Measurements from ENCODE around the gene FAM174C. TPM values are rescaled to one million over a fixed set of nuclear protein-coding genes. Genes with fewer than 3 reads are reported as not detected.

The FAM174C gene
- total RNA-seq, 1 donor from 2014 or later, result 22.7 TPM

DNA sequence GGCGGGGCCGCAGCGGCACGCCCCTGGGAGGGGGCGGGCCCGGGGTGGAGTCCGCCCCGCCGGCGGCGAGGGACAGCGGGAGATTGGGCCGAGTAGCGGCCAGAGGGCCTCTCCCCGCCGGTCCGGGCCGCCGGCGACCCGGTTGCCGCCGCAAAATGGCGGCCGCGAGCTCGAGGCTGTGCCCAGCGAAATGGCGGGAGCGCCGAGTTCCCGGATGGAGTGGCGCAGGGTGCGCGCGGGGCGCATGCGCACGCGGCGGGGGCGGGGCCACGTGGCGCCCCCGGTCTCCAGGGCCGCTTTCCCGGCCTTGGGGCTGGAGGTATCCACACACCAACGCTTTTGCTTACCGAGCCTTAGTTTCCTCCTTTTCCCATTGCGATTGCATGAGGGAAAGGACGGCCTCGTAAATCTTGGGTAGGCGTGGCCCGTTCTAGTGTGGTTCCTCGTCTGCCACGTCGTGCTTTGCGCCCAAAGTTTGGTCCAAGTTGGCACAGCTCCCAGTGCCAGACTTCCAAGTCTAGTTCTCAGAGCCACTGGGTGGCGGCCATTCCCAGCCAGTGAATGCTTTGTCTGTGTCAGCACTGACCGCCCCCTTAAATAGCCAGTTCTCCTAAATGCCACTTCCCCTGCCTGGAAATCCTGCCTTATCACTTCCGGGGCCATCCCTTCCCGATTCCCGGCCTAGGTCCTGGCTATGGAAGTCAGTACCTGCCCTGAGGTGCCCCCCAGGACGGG lies 5.7 kb upstream of the FAM174C start:
- DNase-seq (ENCODE audit: low spot score), result peak; percentile 89
- H3K27ac Mint-ChIP-seq (ENCODE audit: unreplicated experiment), result peak overlapping the region; percentile 91
- H3K27me3 Mint-ChIP-seq (ENCODE audit: unreplicated experiment), result peaks cover 24% of the 10 kb centered on the region
- H3K9me3 Mint-ChIP-seq (ENCODE audit: unreplicated experiment), result no peaks in the 10 kb centered on the region
- peaks cover 42% of the 10 kb centered on the region for H3K4me1 Mint-ChIP-seq (ENCODE audit: unreplicated experiment)
- TF ChIP-seq, protein P1, sequence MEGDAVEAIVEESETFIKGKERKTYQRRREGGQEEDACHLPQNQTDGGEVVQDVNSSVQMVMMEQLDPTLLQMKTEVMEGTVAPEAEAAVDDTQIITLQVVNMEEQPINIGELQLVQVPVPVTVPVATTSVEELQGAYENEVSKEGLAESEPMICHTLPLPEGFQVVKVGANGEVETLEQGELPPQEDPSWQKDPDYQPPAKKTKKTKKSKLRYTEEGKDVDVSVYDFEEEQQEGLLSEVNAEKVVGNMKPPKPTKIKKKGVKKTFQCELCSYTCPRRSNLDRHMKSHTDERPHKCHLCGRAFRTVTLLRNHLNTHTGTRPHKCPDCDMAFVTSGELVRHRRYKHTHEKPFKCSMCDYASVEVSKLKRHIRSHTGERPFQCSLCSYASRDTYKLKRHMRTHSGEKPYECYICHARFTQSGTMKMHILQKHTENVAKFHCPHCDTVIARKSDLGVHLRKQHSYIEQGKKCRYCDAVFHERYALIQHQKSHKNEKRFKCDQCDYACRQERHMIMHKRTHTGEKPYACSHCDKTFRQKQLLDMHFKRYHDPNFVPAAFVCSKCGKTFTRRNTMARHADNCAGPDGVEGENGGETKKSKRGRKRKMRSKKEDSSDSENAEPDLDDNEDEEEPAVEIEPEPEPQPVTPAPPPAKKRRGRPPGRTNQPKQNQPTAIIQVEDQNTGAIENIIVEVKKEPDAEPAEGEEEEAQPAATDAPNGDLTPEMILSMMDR (IDR thresholded peaks at IDR 0.05; ENCODE audit: unreplicated experiment), result no peak
- H3K36me3 Mint-ChIP-seq (ENCODE audit: low read depth, unreplicated experiment), result peaks cover 30% of the 10 kb centered on the region
- H3K4me3 Mint-ChIP-seq (ENCODE audit: unreplicated experiment), result peak overlapping the region; percentile 94

DNA sequence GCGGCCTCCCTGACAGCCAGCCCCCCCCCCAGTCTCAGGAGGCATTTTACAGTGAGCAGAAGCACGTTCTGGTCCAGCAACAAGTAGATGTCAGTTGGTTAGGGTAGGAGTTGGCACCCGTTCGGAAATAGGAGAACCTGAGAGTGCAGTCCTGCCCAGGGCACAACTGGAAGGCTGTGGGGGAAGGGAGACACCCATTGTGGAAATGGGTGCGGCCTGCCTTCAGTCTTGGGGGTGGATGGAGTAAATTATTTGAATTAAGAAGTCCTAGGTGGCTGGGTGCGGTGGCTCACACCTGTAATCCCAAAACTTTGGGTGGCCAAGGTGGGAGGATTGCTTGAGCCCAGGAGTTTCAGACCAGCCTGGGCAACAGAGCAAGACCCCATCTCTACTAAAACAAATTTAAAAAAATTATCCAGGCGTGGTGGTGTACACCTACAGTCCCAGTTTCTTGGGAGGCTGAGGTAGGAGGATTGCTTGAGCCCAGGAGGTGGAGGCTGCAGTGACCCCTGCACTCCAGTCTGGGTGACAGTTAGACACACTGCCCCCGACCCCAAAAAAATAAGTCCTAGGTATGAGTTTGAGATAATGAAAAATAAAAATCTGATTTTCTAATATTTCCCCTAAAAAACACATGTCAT lies 5.0 kb upstream of the FAM174C start:
- no peak for DNase-seq (ENCODE audit: low spot score)
- Mint-ChIP-seq H3K27me3 (ENCODE audit: unreplicated experiment) (peaks cover 24% of the 10 kb centered on the region), H3K27ac (ENCODE audit: unreplicated experiment) (peak overlapping the region; percentile 91), H3K4me3 (ENCODE audit: unreplicated experiment) (peak overlapping the region; percentile 94), H3K36me3 (ENCODE audit: low read depth, unreplicated experiment) (peaks cover 30% of the 10 kb centered on the region), H3K4me1 (ENCODE audit: unreplicated experiment) (peaks cover 39% of the 10 kb centered on the region), H3K9me3 (ENCODE audit: unreplicated experiment) (no peaks in the 10 kb centered on the region)
- TF ChIP-seq, protein P1 (IDR thresholded peaks at IDR 0.05; ENCODE audit: unreplicated experiment), result no peak

DNA sequence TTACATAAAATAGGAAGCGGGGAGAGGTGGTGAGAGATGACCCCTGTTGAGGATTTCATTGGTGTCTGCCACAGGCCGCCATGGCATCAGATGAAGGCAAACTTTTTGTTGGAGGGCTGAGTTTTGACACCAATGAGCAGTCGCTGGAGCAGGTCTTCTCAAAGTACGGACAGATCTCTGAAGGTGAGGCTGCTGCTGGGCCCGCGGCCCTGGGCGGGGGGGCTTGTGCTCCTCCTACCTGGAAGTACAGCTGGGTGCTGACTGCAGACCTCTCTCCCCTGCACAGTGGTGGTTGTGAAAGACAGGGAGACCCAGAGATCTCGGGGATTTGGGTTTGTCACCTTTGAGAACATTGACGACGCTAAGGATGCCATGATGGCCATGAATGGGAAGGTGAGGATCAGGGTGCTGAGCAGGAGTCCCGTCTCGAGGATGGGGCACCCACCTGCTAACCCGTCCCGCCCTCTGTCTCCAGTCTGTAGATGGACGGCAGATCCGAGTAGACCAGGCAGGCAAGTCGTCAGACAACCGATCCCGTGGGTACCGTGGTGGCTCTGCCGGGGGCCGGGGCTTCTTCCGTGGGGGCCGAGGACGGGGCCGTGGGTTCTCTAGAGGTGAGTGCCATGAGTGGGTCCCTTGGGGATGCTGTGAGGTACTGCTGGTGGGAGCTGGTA lies 4.3 kb upstream of the FAM174C start:
- H3K36me3 Mint-ChIP-seq (ENCODE audit: low read depth, unreplicated experiment), result peaks cover 30% of the 10 kb centered on the region
- peaks cover 24% of the 10 kb centered on the region for H3K27me3 Mint-ChIP-seq (ENCODE audit: unreplicated experiment)
- DNase-seq (ENCODE audit: low spot score), result no peak
- peak overlapping the region; percentile 94 for H3K4me3 Mint-ChIP-seq (ENCODE audit: unreplicated experiment)
- H3K9me3 Mint-ChIP-seq (ENCODE audit: unreplicated experiment), result no peaks in the 10 kb centered on the region
- H3K4me1 Mint-ChIP-seq (ENCODE audit: unreplicated experiment), result peaks cover 36% of the 10 kb centered on the region
- peak overlapping the region; percentile 91 for H3K27ac Mint-ChIP-seq (ENCODE audit: unreplicated experiment)
- TF ChIP-seq, protein P1 (IDR thresholded peaks at IDR 0.05; ENCODE audit: unreplicated experiment), result no peak

DNA sequence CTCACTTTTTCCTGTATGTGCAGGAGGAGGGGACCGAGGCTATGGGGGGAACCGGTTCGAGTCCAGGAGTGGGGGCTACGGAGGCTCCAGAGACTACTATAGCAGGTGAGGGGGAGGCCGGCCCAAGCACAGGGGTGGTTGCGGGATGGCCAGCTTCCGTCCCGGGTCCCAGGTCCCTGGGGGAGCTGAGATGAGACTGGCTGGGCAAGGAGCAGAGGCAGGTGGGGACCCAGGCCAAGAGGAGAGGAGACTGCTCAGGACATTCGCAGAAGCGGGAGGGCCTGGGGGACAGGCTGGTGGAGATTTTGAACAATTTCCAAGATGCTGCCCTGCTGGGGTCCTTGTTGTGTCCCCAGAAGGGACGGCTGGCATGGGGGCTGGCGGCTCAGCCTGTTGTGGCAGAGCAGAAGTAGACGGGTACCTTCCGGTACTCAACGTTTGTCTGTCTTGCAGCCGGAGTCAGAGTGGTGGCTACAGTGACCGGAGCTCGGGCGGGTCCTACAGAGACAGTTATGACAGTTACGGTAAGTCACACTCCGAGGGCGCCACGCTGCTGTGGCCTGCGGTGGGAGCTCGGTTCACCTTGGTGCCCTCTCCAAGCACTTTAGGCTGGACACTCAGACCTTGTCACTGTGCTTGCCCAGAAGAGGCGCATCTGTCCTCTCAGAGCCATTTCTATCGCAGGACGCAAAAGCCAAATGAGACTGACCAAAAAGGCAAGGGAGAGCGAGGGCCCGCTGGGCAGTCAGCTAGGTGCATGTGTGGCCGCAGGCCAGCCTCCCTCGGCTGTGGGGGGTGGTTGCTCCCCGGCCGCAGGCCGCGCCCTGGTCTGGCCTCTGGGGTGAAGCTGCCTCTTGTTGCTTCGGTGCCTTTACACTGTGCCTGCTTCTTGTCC lies 3.6 kb upstream of the FAM174C start:
- peak overlapping the region; percentile 77 for H3K4me3 Mint-ChIP-seq (ENCODE audit: unreplicated experiment)
- H3K27ac Mint-ChIP-seq (ENCODE audit: unreplicated experiment), result no peak overlapping the region
- H3K36me3 Mint-ChIP-seq (ENCODE audit: low read depth, unreplicated experiment), result peaks cover 30% of the 10 kb centered on the region
- no peak for DNase-seq (ENCODE audit: low spot score)
- peaks cover 36% of the 10 kb centered on the region for H3K4me1 Mint-ChIP-seq (ENCODE audit: unreplicated experiment)
- TF ChIP-seq, protein P1 (IDR thresholded peaks at IDR 0.05; ENCODE audit: unreplicated experiment), result no peak
- H3K27me3 Mint-ChIP-seq (ENCODE audit: unreplicated experiment), result peaks cover 24% of the 10 kb centered on the region
- H3K9me3 Mint-ChIP-seq (ENCODE audit: unreplicated experiment), result no peaks in the 10 kb centered on the region
